Measurements from ENCODE around the gene MYH13.

GRCh38 chr17:10304758-10305300 is 68.0 kb downstream of the MYH13 start:
- TF ChIP-seq CTCF (IDR thresholded peaks at IDR 0.05) (no peak), POLR2AphosphoS5 (IDR thresholded peaks at IDR 0.05) (no peak)
